Cardiac muscle cell (in vitro differentiated cells and primary cell): Measurements from ENCODE around the gene RALGPS1. TPM values are rescaled to one million over a fixed set of nuclear protein-coding genes. Genes with fewer than 3 reads are reported as not detected.
A peak's percentile ranks its signal among the peaks of the same experiment; 100 is the strongest.

Experiments
- DNase-seq, 2 donors: peaks; one replicate each; pipeline versions ENCODE4 v3.0.0 to v3.0.0-alpha.2; 2010 to 2017; ENCODE audit warnings: low read depth in 1 of 2, low spot score in 1 of 2
- H3K27ac ChIP-seq: fragments of 200-600 bp; sonication (generic); 2 replicates; pipeline ENCODE4 v1.5.1; 2016
- H3K27me3 ChIP-seq: fragments of 200-600 bp; sonication (generic); 2 replicates; pipeline ENCODE4 v1.6.0; 2016; ENCODE audit warnings: control low read depth
- H3K36me3 ChIP-seq: fragments of 200-600 bp; sonication (generic); 2 replicates; pipeline ENCODE4 v1.5.1; 2016; ENCODE audit warnings: control low read depth
- H3K4me1 ChIP-seq: fragments of 200-600 bp; sonication (generic); 2 replicates; pipeline ENCODE4 v1.8.1; 2017; ENCODE audit warnings: low read depth, mild to moderate bottlenecking, mixed run types
- H3K4me3 ChIP-seq: fragments of 200-600 bp; sonication (generic); 2 replicates; pipeline ENCODE4 v1.5.1; 2016; ENCODE audit warnings: mild to moderate bottlenecking
- H3K9me3 ChIP-seq: fragments of 200-600 bp; sonication (generic); 2 replicates; pipeline ENCODE4 v1.5.1; 2017; ENCODE audit warnings: low read depth, mild to moderate bottlenecking, control low read depth
- CTCF ChIP-seq: IDR thresholded peaks from 2 replicates; pipeline ENCODE4 v1.5.1; 2012; ENCODE audit warnings: low read depth, mild to moderate bottlenecking, low read length
- polyA plus RNA-seq: library from polyadenylated mRNA; unstranded; fragments of >200 nt; fragmentation: Nextera tagmentation; extraction: Ambion mirVana; gene quantifications from 2 replicates; pipeline ENCODE4 v1.2.1, GENCODE V29; 2016
- total RNA-seq: library from RNA; depleted of rRNA; stranded (reverse); fragments of >200 nt; gene quantifications from 2 replicates; pipeline ENCODE4 v1.2.3, GENCODE V29; 2016

The RALGPS1 gene
- total and polyA plus RNA-seq, 2 experiments from 2014 or later, result 14.1 to 16.1 TPM

- DNase-seq, result peak in 1 of 2 donors; percentile 29
- no peaks in the 10 kb centered on the region for H3K9me3 ChIP-seq
- no peak for TF ChIP-seq CTCF
- no peak overlapping the region for H3K4me3 ChIP-seq
- H3K27me3 ChIP-seq, result no peaks in the 10 kb centered on the region
- no peaks in the 10 kb centered on the region for H3K36me3 ChIP-seq
- no peak overlapping the region for H3K27ac ChIP-seq
- H3K4me1 ChIP-seq, result peaks cover 14% of the 10 kb centered on the region
Measured at GRCh38 chr9:127049581-127049980, 135.0 kb downstream of the RALGPS1 start.

GRCh38 chr9:127050152-127050551, 135.6 kb downstream of the RALGPS1 start:
- H3K36me3 ChIP-seq, result no peaks in the 10 kb centered on the region
- no peaks in the 10 kb centered on the region for H3K27me3 ChIP-seq
- H3K9me3 ChIP-seq, result no peaks in the 10 kb centered on the region
- H3K4me3 ChIP-seq, result no peak overlapping the region
- peaks cover 14% of the 10 kb centered on the region for H3K4me1 ChIP-seq
- DNase-seq, result no peak
- no peak overlapping the region for H3K27ac ChIP-seq
- no peak for TF ChIP-seq CTCF

- H3K4me3 ChIP-seq, result no peak overlapping the region
- no peaks in the 10 kb centered on the region for H3K36me3 ChIP-seq
- no peaks in the 10 kb centered on the region for H3K9me3 ChIP-seq
- H3K27me3 ChIP-seq, result no peaks in the 10 kb centered on the region
- H3K27ac ChIP-seq, result no peak overlapping the region
- TF ChIP-seq CTCF, result no peak
- peaks cover 14% of the 10 kb centered on the region for H3K4me1 ChIP-seq
- DNase-seq, result no peak
Measured at GRCh38 chr9:127050591-127051001, 136.0 kb downstream of the RALGPS1 start.

GRCh38 chr9:127051881-127052595, 137.5 kb downstream of the RALGPS1 start:
- DNase-seq, result no peak
- no peak for TF ChIP-seq CTCF
- Histone ChIP-seq H3K4me3 (no peak overlapping the region), H3K9me3 (no peaks in the 10 kb centered on the region), H3K36me3 (no peaks in the 10 kb centered on the region), H3K4me1 (peaks cover 14% of the 10 kb centered on the region), H3K27me3 (no peaks in the 10 kb centered on the region), H3K27ac (no peak overlapping the region)

- no peaks in the 10 kb centered on the region for H3K9me3 ChIP-seq
- no peak for DNase-seq
- no peaks in the 10 kb centered on the region for H3K27me3 ChIP-seq
- peaks cover 14% of the 10 kb centered on the region for H3K4me1 ChIP-seq
- TF ChIP-seq CTCF, result no peak
- H3K4me3 ChIP-seq, result no peak overlapping the region
- peak overlapping the region; percentile 9 for H3K27ac ChIP-seq
- H3K36me3 ChIP-seq, result no peaks in the 10 kb centered on the region
Measured at GRCh38 chr9:127053057-127053821, 138.7 kb downstream of the RALGPS1 start.
